GM21526 (cell line): ENCODE results near the gene SREBF2.
"Not testable (repeated sequence)": the region's sequence is repeated elsewhere in the genome, so short reads cannot be mapped to it uniquely, and the experiment has no call there.

ENCODE experiments used
- ATAC-seq: cut with Tn5 transposase; IDR thresholded peaks from one replicate; pipeline ENCODE4 v1.9.1; 2021; ENCODE audit warnings: moderate library complexity; ENCODE audit not compliant: unreplicated experiment, low FRiP score

The SREBF2 gene

GRCh38 chr22:41935509-41935908 is 102.6 kb downstream of the SREBF2 start:
- ATAC-seq = no peak

- no peak for ATAC-seq
These were observed 103.9 kb downstream of the SREBF2 start for GRCh38 chr22:41936894-41937169.

- peak; percentile 41 for ATAC-seq
These were observed 107.3 kb downstream of the SREBF2 start for GRCh38 chr22:41939981-41940831.

- peak; percentile 36 for ATAC-seq
These were observed 108.2 kb downstream of the SREBF2 start for GRCh38 chr22:41940832-41941765.

- no peak for ATAC-seq
These were observed 110.8 kb downstream of the SREBF2 start for GRCh38 chr22:41943661-41944209.

- peak; percentile 64 for ATAC-seq
These were observed 113.9 kb downstream of the SREBF2 start, which contains the start of gene CENPM for GRCh38 chr22:41946629-41947423. CENPM (minus strand) TSS chr22:41947152; CDS start chr22:41947076, 76 bp downstream.

- ATAC-seq = no peak
These were observed 114.6 kb downstream of the SREBF2 start for GRCh38 chr22:41947424-41948080.

GRCh38 chr22:41948142-41948541 is 115.2 kb downstream of the SREBF2 start:
- ATAC-seq = no peak

- not testable (repeated sequence) for ATAC-seq
These were observed 116.0 kb downstream of the SREBF2 start for GRCh38 chr22:41948928-41949296.

- ATAC-seq = no peak
These were observed 116.5 kb downstream of the SREBF2 start for GRCh38 chr22:41949297-41949965.

- ATAC-seq = no peak
These were observed 119.1 kb downstream of the SREBF2 start, which contains the start of gene SMIM45 for GRCh38 chr22:41951898-41952474. SMIM45 (plus strand) TSS chr22:41952150.

GRCh38 chr22:41952713-41953112 is 119.8 kb downstream of the SREBF2 start:
- no peak for ATAC-seq
